OCI-M1 (cell line): ENCODE measurements around the gene OR51V1.

ENCODE experiments used
- DNase-seq: peaks from one replicate; lab custom pipeline; 2025; lab: John Stamatoyannopoulos, UW

The OR51V1 gene

GRCh38 chr11:5230266-5230665 is 29.8 kb upstream of the OR51V1 start:
- no peak for DNase-seq

- no peak for DNase-seq
These were observed 29.3 kb upstream of the OR51V1 start for GRCh38 chr11:5229796-5230195.

GRCh38 chr11:5229356-5229755 is 28.9 kb upstream of the OR51V1 start:
- no peak for DNase-seq

- DNase-seq = no peak
These were observed 27.6 kb upstream of the OR51V1 start for GRCh38 chr11:5228124-5228523.

GRCh38 chr11:5227681-5228080 is 27.2 kb upstream of the OR51V1 start:
- no peak for DNase-seq

GRCh38 chr11:5226732-5227310 is 26.3 kb upstream of the OR51V1 start, which contains the start of gene HBB:
TSS of gene HBB (minus strand) at chr11:5227071. CDS start at chr11:5227021, 50 bp downstream.
- DNase-seq = no peak

GRCh38 chr11:5225480-5225871 is 25.0 kb upstream of the OR51V1 start:
- DNase-seq = peak; percentile 40

- no peak for DNase-seq
These were observed 24.3 kb upstream of the OR51V1 start for GRCh38 chr11:5224538-5225479.

GRCh38 chr11:5223686-5224085 is 23.2 kb upstream of the OR51V1 start:
- DNase-seq = no peak

- no peak for DNase-seq
These were observed 22.7 kb upstream of the OR51V1 start for GRCh38 chr11:5223146-5223545.

- DNase-seq = no peak
These were observed 9.9 kb upstream of the OR51V1 start for GRCh38 chr11:5210376-5210885.

GRCh38 chr11:5204787-5205186 is 4.3 kb upstream of the OR51V1 start:
- DNase-seq = peak; percentile 94

- DNase-seq = no peak
These were observed 2.9 kb upstream of the OR51V1 start for GRCh38 chr11:5203366-5203765.

GRCh38 chr11:5198285-5198684 is 2.2 kb downstream of the OR51V1 start:
- DNase-seq = peak; percentile 27

GRCh38 chr11:5197536-5197935 is 2.9 kb downstream of the OR51V1 start:
- peak; percentile 86 for DNase-seq

GRCh38 chr11:5196731-5197130 is 3.8 kb downstream of the OR51V1 start:
- DNase-seq = no peak

GRCh38 chr11:5196067-5196466 is 4.4 kb downstream of the OR51V1 start:
- DNase-seq = no peak

- no peak for DNase-seq
These were observed 7.7 kb downstream of the OR51V1 start for GRCh38 chr11:5192738-5193137.

- no peak for DNase-seq
These were observed 12.3 kb downstream of the OR51V1 start for GRCh38 chr11:5188201-5188600.

- no peak for DNase-seq
These were observed 22.2 kb downstream of the OR51V1 start for GRCh38 chr11:5178046-5178837.

GRCh38 chr11:5174934-5175333 is 25.5 kb downstream of the OR51V1 start:
- DNase-seq = no peak

GRCh38 chr11:5171856-5172255 is 28.6 kb downstream of the OR51V1 start:
- no peak for DNase-seq
